Activated CD4-positive, alpha-beta T cell treated with anti-CD3 and anti-CD28 coated beads, Interleukin-10, Interleukin-2, amounts not matched to agents 100 ng/mL and 50 ng/mL, durations not matched to agents 16 hours and 8 hours (primary cell): Measurements from ENCODE around the gene AIM2.
A peak's percentile ranks its signal among the peaks of the same experiment; 100 is the strongest.
"Not testable (repeated sequence)": the region's sequence is repeated elsewhere in the genome, so short reads cannot be mapped to it uniquely, and the experiment has no call there.

Experiments used
- DNase-seq: peaks from one replicate; pipeline ENCODE4 v3.0.0-alpha.2; 2020

Gene AIM2, protein sequence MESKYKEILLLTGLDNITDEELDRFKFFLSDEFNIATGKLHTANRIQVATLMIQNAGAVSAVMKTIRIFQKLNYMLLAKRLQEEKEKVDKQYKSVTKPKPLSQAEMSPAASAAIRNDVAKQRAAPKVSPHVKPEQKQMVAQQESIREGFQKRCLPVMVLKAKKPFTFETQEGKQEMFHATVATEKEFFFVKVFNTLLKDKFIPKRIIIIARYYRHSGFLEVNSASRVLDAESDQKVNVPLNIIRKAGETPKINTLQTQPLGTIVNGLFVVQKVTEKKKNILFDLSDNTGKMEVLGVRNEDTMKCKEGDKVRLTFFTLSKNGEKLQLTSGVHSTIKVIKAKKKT

GRCh38 chr1:159076438-159077119 lies at the start of gene AIM2:
Gene AIM2, minus strand, starts transcription at chr1:159076766. Its CDS starts 3,267 bp downstream, at chr1:159073499.
- peak; percentile 94 for DNase-seq

- DNase-seq, result peak; percentile 61
Observed at GRCh38 chr1:159123587-159123986, 47.0 kb upstream of the AIM2 start.

DNA sequence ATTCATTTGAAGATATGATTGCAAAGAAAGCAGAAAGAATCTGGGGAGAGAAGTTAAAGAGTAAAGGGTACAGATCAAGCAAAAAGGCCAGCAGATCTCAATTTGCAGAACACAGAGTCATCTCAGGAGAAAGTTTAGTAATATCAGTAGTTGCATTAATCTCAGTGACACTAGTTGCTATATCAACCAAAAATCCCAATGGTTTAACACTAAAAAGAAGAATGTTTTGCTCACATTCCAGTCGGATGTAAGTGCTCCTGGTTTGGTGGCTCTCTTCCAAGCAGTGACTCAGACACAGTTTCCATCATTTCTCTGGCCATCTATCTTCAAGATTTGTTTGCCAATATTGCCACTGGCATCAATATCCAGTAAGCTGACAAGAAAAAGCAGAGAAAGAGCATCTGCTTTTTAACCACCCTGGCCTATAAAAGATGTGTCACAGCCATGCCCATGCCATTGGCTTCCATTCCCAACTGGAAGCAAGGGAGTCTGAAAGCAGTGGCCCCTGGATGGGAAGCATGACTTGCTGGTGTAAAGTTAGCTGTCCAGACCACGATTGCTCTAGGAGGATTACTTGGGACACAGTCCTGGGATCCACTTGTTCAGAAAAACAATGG lies 45.5 kb upstream of the AIM2 start:
- peak; percentile 78 for DNase-seq

- peak; percentile 56 for DNase-seq
Observed at GRCh38 chr1:159121526-159121925, 45.0 kb upstream of the AIM2 start.

DNA sequence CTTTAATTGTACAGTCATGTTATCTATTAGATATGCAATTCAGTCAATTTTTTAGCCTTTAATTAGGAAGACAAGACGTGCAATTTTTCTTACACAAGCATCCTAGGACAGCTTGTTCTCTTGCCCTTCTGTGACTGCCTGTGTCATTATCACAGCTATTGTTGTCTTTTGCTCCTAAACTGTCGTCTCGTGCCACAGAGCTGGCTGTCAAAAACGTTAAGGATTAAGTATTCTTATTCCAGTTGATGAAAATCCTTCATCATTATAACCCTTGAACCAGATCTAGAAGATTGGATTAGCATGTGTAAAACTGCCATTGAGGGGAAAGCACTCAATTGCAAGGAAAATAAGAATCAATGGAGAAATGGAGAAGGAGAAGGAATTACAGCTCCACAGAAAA lies 43.8 kb upstream of the AIM2 start:
- DNase-seq, result no peak

DNA sequence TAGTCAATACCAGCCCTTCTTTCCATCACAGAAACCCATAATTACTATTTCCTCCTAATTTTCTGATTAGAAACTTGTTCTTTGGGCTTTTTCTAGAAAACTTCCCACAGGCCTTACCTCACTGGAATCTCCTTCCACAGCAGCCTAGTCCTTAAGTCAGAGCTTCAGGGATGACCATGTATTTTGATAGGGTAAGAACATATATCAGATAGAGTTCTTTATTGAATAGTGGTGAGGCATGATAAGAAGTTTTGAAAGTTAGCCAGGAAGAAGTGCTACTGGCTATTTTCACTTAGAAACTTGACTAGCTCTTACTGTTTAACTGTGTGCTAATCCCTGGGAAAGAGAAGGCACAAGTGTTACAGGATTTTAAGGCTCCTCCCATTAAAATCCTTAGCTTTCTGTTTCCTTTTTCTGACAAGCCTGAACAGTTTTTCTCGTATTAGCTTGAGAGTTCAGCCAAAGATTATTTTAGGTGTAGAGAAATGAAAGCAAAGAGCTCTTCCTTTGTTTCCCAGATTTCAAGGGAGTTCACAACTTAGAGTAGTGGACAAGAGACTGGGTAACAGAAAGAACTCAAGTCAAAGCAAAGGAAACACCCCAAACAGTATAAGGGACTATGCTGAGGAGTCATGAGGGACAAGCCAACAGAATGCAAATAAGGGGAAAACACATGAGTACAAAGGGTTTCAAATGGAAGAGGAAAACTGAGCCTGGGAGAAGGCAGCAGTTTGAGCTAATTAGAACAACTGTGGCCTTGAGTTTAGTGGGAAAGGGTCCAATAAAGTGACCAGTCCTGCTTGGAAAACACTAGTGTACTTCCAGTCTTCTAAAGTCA lies 37.2 kb upstream of the AIM2 start:
- DNase-seq, result no peak

DNA sequence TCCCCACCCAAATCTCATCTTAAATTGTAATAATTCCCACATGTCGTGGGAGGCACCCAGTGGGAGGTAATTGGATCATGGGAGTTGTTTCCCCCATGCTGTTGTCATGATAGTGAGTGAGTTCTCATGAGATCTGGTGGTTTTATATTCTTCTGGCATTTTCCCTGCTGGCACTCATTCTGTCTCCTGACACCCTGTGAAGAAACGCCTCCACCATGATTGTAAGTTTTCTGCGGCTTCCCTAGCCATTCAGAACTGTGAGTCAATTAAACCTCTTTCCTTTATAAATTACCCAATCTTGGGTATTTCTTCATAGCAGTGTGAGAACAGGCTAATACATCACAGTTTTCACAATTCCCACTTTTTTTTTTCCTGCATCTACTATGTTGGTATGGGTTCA lies 26.5 kb upstream of the AIM2 start:
- DNase-seq, result not testable (repeated sequence)

GRCh38 chr1:159100589-159100988 lies 24.0 kb upstream of the AIM2 start:
- no peak for DNase-seq

DNA sequence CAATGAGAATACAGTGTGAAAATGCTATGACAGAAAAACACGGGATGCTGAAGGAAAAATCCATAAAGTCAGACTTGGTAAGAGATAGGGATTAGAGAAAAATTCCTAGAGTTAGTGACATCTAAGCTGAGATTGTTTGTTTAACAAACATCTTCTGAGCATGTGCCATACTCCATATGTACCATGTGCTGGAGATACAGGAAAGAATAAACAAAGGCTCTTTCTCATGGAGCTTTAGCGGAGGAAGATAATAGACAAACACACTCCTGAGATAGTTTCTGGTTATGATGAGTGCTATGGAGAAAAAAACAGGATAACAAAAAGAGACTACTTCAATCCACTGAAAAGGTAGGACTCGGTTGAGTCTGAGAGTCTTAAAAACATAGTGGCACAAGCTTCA lies 22.0 kb upstream of the AIM2 start:
- no peak for DNase-seq

- DNase-seq, result peak; percentile 28
Observed at GRCh38 chr1:159092036-159092760, 15.6 kb upstream of the AIM2 start.

DNA sequence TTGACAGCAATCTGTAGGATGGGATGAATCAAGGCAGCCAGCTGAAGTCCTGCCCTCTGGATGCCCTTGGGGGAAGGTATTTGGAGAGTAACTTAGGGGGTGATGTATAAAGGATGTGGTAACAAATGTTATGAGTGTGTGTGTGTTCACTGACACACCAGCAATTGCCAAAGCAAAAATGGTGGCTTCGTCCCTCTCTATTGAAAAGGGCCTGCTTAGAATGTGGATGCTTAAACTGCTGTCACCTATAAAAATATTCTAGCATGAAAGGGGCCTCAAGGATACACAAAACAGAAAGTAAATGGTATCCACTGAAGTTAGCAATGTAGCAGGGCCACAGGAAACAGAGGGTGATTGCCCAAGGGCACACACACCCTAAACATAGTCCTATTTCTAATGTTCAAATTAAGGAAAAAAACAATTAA lies 15.1 kb upstream of the AIM2 start:
- DNase-seq, result peak; percentile 76

DNA sequence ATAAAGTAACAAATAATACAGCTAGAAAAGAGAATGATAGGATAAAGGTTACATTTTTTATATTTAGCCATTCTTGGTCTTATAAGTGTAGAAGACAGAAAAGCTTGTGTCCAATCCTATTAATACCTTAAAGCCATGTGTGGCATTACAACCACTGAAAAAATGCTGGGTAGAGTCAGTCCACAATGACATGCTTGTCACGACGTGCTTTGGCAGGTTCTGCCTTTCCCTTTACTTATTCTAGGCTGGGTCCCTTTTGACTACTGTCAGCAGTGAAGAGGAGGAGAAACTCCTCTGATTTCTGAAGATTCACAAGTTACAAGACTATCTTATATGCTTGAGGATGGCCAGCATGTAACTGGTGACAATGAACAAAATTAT lies 14.6 kb upstream of the AIM2 start:
- no peak for DNase-seq

GRCh38 chr1:159090286-159091179 lies 14.0 kb upstream of the AIM2 start:
- DNase-seq, result peak; percentile 42

GRCh38 chr1:159089184-159089791 lies 12.7 kb upstream of the AIM2 start:
- peak; percentile 49 for DNase-seq

GRCh38 chr1:159088546-159089183 lies 12.1 kb upstream of the AIM2 start:
- no peak for DNase-seq

DNA sequence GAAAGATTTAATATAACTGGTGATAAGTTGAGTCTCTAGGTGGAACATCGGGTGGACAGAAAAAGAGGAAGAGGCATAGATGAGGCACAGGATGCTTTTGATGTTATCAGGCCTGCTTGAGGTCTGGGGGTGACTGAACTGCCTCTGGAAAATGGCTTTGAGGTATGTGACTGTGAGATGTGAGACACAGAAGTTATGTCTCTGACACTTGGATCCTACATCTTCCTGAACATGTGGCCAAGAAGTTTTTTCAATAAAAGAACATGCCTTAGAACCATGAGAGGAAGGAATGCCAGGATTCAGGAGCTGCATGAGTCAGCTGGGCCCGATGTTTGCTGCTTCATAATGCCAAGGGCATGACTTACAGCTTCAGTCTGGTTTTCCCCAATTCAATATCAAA lies 11.5 kb upstream of the AIM2 start:
- DNase-seq, result peak; percentile 34

GRCh38 chr1:159084867-159085266 lies 8.3 kb upstream of the AIM2 start:
- DNase-seq, result no peak

- no peak for DNase-seq
Observed at GRCh38 chr1:159084152-159084551, 7.6 kb upstream of the AIM2 start.

GRCh38 chr1:159083013-159083412 lies 6.4 kb upstream of the AIM2 start:
- no peak for DNase-seq

DNA sequence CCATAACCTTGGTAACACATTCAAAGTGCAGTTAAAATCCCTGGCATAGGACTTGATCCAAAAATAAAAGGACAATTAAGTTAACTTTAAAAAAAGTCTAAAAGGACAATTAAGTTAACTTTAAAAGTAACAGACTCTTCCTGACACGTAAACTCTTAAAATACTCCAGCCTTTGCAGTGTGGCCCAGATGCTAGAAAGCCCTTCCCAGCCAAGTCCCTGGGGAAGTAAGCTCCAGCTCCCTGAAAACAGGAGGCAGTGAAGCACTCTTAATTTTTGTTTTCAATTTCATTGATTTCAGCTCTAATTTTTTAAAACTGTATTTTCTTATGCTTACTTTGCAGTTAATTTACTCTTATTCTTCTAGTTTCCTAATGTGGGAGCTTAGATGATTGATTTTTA lies 5.1 kb upstream of the AIM2 start:
- no peak for DNase-seq
